ENCODE measurements around the gene ALX3. TPM values are rescaled to one million over a fixed set of nuclear protein-coding genes. Genes with fewer than 3 reads are reported as not detected.
"Not testable (repeated sequence)": the region's sequence is repeated elsewhere in the genome, so short reads cannot be mapped to it uniquely, and the experiment has no call there.

ALX3 gene
- polyA plus RNA-seq, 3 donors, result 0.07 TPM; not detected in 1

DNA sequence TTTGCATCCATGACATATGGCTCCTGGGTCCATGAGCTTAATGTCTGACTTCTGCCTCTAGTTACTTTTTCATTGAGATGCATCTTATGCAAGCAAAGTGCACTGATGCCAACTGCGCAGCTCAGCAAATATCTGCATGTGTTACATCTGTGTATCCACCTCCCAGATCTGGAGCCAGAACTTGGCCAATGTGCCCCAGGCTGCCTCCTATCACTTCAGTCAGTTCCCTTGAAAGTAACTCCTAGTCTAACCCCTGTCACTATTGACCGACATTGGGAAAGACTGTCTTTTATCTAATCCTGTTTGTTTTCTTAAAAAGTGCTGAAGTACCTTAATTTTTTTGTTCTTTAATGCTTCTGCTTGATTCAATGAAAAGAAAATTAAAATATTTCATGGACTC is 22.5 kb upstream of the ALX3 start:
- WGBS, 3 donors, result 80 to 92% (median 86%) methylated on average over 2 of the region's 2 CpGs
- H3K27ac ChIP-seq (ENCODE audit: low read depth, low read length), result no peak overlapping the region

DNA sequence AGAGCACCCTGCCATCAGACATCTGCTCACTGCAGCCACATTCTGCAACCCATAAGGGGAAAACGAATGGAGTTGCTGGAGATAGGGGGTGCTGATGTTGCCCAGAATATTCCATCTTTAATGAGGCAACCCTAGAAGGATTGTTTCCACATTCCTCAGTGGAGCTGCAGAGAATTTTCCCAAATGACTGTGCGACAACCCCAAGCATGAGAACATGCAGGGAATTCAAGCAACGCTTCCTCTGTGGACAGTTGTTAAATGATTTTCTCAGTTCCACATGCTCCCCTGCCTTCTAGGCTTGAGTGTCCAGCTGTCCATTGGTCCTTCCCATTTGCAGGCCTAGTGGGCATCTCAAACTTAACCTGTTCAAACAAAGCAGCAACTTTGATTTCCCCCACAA is 21.3 kb upstream of the ALX3 start:
- H3K27ac ChIP-seq (ENCODE audit: low read depth, low read length), result no peak overlapping the region
- WGBS, 3 donors, result 73 to 86% (median 77%) methylated on average over 3 of the region's 3 CpGs

DNA sequence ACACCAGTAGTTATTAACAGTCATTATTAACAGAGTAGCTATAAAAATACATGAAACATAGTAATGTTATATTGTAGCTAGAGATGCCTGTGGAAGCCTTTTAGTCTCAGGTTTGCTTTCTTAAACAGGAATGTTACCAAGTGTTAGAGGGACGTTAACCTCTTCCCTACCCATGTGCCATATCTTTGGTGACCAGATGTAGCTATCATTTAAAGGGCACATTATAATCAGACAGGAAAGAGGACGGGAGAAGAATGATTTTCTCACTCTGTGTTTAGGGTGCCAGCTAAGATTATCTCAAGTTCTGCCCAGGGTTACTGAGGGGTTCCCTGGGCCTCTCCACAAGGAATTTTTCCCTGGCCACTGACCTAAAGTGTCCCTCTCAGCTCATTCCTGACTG is 20.9 kb upstream of the ALX3 start:
- WGBS, 3 donors, result 46 to 77% (median 68%) methylated on average over 2 of the region's 2 CpGs
- no peak overlapping the region for H3K27ac ChIP-seq (ENCODE audit: low read depth, low read length)

DNA sequence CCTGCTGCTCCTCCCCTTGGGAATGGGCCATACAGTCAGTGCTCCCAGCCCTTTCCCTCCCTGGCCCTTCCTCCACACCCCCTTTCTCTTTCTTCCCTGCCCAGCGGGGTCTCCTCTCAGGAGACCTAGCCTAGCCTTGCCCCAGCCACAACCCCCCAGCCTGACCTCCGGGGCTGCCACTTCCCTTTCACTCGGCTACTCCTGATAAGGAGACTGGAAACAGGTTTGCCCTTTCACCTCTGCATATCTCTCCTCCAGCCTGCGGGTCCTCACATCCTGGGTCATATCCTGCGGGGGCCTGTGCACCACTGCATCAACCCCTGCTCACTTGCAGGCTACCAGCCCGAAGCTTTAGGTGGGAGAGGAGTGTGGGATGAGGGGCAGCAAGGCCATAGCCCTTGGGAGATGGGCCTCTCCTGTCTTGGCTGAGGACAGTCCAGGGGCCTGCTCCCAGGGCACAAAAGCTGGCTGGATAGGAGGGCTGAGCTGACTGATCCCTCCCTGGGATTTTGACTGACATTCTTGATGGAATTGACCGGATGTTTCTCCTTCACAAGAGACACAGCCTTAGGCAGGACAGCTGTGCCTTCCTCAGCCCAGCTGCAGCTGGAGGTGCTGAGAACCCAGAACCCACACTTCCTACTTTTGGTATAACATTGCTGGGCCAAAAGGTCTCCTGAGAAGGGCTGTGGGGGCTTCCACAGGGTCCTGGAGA is 19.2 kb upstream of the ALX3 start:
- H3K27ac ChIP-seq (ENCODE audit: low read depth, low read length), result no peak overlapping the region
- 42 to 55% (median 46%) methylated on average over 7 of the region's 7 CpGs for WGBS, 3 donors

DNA sequence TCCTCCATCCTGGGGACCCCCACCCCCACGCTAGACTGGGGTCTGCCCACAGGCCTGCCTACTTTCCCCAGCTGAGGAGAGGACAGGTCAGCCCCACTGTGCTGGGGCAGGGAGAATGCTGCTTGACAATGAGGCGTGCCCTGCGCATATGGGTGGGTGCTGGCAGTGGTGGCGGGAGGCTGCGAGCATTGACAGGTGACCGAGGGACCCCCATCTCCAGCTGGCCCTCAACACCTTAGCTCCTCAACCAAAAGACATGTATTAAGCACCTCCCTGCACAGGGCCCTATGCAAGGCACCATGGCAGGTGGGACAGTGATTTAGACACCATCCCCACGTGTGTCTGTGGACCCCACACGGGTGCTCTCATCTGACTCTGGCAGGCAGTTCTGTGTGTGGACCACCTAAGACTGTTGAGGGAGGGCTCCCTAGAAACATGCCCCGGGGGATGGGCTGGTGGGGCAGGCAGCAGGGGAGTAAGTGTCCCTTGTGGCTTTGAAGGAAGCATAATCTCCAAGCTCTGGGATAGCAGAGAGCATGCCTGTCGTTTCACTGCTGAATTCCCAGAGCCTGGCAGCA is 18.4 kb upstream of the ALX3 start:
- no peak overlapping the region for H3K27ac ChIP-seq (ENCODE audit: low read depth, low read length)
- WGBS, 3 donors, result 71 to 88% (median 82%) methylated on average over 10 of the region's 10 CpGs

DNA sequence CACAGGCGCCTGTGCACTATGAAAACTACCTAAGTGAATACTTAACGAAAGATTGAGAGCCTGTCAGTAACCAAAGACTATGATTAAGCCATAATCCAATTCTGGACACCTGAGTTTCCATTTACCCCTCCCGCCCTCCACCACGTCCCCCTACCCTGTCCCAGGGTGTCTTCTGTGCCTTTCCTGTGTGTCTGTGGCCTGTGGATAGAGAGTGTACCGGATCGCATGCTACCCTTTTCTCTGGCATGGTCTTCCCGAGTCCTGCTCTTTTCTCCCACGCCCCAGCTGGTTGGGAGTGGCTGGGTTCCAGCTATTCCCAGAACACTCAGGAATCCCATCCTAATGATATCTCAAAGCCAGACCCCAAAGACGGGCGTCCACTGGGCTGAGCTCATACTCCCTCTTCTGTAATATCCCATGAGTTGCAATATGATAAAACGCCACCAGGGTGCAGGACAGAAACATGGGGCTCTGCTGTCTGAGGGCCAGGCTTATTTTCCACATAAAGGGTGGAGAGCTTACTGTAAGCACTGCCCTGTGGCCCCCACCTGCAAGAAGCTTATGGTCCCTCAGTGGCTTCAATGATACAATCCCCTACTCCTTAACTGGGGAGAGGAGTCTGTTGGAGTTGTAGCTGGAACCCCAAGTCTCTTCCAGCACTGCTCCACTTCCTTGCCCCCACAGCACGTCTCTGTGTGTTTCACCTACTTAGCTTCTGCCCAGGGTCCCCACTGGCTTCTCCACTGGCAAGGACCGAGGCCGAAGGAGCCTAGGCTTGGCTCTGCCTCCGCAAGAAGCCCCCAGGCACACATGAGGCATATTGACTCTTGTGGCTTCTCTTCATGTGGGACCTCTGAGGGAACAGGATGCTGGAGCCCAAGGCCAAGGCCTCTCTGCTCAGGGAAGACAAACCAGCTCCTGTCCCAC is 17.6 kb upstream of the ALX3 start:
- H3K27ac ChIP-seq (ENCODE audit: low read depth, low read length), result no peak overlapping the region
- WGBS, 3 donors, result 47 to 54% (median 53%) methylated on average over 15 of the region's 15 CpGs

DNA sequence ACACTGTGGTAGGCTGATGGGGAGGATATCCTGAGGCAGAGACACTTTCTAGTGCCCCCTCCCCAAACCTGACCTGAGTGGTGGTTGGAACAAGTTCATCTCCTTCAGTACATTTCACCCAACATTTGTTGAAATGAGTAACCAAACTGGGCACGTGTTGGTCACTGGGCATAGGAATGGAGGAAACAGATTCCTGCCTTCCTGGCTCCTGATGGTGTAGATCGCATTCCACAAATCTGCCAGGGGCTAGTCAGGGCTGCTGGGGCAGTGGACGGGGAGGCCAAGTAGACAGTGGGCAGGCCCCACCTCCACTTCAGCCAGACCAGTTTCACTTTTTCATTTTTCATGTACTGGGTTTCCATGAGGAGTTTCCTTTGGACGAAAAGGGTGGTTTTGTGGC is 16.5 kb upstream of the ALX3 start:
- no peak overlapping the region for H3K27ac ChIP-seq (ENCODE audit: low read depth, low read length)
- WGBS, 3 donors, result 69 to 81% (median 78%) methylated on average over 4 of the region's 4 CpGs

DNA sequence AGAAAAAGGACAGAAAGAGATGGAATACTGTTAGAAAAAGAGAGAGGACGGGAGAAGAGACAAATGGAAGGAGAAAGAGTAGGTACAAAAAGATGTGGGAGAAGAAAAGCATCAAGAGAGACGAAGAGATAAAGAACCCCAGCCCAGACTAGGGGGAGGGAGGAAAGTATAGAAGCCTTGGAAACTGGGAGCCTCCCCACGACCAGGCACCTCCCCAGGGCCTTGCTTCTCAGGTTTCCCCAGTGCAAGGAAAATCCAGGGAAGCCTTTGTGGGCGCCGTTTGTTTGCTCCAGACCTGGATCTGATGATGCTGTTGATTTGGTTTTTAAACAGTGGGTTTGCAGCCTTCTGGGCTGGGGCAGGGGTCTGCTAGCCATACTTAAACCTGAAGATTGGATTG is 15.2 kb upstream of the ALX3 start:
- WGBS, 3 donors, result 78 to 91% (median 86%) methylated on average over 5 of the region's 5 CpGs
- no peak overlapping the region for H3K27ac ChIP-seq (ENCODE audit: low read depth, low read length)

DNA sequence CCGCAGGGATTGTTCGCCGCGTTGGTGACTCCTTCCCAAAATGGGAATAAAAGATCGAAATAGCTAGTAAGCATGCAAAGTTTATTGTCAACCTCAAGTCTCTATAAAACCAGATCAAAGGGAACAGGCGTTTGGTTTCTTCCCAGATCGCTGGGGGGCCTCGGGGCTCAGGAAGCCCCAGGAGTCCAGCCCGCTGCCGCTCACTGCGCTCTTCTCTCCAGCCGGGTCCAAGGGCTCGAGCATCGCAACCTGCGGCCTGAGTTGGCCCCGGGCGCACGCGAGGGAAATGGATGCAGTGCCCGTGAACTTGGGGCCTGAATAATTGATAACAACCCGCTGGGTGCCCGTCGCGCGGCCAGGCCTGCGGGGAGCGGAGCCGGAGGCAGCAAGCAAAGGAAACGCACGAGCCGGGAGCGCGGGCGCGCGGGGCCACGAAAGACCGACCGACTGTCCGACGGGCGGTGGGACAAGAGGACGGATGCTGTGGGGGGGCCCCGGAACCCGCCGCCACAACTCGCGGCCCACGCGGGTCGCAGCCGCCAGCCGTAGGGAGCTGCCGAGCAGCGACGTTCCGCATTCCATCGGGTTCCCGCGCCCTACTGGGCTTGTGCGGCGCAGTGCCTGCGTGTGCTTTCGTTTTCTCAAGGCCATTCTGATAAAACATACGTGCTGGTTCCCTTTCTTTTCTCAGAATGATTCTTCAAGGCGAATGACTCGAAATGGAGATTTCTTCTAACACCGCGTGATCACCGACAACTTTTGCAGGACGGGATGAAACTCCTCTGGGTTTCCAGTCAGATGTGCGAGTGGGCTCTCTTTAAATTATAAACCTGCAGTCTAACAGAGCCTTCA is 14.0 kb upstream of the ALX3 start:
- no peak overlapping the region for H3K27ac ChIP-seq (ENCODE audit: low read depth, low read length)
- 2 to 4% (median 3%) methylated on average over 71 to 72 of the region's 72 CpGs for WGBS, 3 donors

DNA sequence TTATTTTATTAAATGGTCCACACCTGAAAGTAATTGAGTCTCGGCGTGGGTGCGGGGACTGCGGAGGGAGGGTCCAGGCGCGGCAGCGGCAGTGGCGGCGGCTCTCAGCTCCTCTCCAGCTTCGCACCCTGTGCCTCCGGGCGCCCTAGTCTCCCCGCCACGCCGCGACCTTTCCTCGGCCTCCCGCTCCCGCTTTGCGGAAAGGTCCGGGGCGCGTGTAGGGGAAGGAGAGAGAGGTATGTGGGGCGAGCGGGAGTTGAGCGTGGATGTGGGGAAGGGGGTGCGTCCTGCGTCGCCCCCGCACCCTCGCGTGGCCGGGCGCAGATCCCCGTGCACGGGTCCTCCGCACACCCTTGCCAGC is 13.4 kb upstream of the ALX3 start:
- no peak overlapping the region for H3K27ac ChIP-seq (ENCODE audit: low read depth, low read length)
- WGBS, 3 donors, result 5 to 14% (median 6%) methylated on average over 36 to 37 of the region's 37 CpGs

DNA sequence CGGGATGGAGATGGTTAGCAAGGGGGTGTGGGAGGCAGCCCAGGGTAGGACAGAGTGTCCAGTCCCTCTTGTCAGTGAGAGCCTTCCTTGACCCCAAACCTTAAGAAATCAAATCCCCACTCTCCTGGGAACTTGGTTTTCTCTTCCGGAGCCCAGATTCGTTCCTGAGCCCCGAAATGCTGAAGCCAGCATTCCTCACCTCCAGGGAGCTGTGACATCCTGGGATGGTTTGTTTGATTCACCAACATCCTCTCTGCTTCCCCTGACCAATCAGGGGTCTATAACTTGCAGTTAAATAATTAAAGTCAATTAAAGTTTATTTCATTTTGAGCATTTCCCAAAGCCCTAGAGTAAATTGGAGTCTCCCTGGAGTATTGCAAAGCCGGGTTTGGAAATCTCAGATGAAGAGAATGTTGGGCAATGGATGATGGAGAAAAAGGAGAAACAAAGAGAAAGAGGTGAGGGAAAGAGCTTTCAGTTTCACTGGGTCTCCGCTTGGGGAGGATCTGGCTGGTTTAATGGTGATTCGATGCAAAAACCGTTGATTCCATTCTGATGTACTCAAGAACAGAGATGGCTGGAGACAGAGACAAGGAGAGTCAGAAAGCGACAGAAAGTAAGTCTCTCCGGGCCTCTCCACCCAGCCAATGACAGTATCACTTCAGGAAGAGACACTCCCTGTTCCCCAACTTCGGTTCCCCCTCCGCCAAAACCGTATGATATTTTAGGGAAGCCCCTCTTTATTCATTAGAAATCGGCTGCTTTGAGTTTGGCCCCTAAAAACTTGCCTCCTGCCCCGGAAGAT is 12.8 kb upstream of the ALX3 start:
- 21 to 62% (median 22%) methylated on average over 15 of the region's 15 CpGs for WGBS, 3 donors
- peak overlapping the region; percentile 5 for H3K27ac ChIP-seq (ENCODE audit: low read depth, low read length)

DNA sequence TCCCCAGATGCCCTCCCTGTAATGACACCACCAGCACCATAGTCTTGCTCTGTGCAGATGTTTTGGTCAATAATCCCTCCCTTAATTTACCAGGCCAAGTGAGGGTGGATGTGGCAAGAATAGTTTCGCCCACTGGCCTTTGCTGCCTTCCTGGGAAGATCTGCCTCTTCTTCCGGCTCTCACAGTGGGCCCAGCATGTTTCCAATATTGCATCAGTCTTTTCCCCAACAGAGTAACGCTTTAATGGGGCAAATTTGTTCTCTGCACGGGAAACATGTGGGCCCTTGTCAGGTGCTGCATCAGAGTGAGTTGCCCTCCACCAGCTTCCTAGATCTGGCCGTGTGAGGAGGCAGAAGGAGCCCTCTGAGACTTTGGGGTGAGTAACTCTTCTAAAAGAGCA is 12.0 kb upstream of the ALX3 start:
- H3K27ac ChIP-seq (ENCODE audit: low read depth, low read length), result no peak overlapping the region
- 84 to 90% (median 87%) methylated on average over 5 of the region's 5 CpGs for WGBS, 3 donors

DNA sequence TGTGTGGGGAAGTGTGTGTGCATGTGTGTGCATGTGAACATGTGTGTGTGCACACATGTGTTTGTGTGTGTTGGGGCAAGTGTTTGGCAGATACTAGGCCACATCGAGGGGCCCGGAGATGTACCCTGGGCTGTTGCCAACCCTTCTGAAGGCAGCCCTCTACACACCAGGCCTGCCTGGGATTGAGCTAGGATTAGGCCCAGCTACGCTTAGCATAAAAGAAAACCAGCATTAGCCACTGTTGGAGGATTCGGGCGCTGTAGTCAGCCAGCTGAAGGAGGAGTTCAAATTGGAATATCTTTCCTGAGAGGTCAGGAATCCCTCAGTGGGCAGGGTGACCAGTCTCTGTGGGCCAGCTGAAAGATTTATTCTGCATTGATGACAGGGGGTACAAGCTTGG is 10.6 kb upstream of the ALX3 start:
- H3K27ac ChIP-seq (ENCODE audit: low read depth, low read length), result no peak overlapping the region
- WGBS, 3 donors, result 90 to 95% (median 90%) methylated on average over 5 of the region's 5 CpGs

DNA sequence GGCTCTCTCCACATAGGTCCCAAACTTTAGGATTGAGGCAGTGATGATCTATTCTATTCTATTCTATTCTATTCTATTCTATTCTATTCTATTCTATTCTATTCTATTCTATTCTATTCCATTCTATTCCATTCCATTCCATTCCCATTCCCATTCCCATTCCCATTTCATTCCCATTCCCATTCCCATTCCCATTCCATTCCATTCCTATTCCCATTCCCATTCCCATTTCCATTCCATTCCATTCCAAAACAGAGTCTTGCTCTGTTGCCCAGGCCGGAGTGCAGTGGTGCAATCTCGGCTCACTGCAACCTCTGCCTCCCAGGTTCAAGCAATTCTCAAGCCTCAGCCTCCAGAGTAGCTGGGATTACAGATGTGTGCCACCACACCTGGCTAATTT is 9.5 kb upstream of the ALX3 start:
- H3K27ac ChIP-seq (ENCODE audit: low read depth, low read length), result not testable (repeated sequence)
- WGBS, 3 donors, result 96 to 98% (median 98%) methylated on average over 2 of the region's 2 CpGs

DNA sequence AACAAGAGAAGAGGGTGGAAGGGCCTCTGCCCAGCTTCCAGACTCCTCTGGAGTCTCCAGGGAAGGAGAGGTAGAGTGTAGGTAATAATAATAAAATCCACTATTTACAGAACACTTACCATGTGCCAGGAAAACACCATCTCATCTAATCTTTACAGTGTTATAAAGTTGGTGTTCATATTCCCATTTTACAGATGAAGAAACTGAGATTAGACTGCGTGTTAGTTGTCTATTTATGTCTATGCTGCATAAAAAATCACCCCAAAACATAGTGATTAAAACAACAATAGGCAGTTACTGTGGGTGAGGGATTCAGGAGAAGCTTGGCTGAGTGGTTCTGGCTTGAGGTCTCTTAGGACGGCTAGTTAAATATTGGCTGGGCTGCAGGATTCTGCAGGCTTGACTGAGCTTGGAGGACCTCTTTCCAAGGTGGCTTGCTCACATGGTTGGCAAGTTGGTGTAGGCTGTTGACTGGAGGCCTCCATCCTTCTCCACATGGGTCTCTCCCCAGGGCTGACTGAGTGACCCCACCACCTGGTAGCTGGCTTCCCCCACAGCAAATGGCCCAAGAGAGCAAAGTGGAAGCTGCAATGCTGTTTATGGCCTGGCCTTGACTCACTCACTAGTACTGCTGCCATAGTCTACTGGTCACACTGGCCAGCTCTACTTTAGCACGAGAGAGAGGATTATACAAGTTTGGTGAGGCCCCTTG is 6.5 kb upstream of the ALX3 start:
- no peak overlapping the region for H3K27ac ChIP-seq (ENCODE audit: low read depth, low read length)
- 82 to 86% (median 83%) methylated on average over 3 of the region's 3 CpGs for WGBS, 3 donors

DNA sequence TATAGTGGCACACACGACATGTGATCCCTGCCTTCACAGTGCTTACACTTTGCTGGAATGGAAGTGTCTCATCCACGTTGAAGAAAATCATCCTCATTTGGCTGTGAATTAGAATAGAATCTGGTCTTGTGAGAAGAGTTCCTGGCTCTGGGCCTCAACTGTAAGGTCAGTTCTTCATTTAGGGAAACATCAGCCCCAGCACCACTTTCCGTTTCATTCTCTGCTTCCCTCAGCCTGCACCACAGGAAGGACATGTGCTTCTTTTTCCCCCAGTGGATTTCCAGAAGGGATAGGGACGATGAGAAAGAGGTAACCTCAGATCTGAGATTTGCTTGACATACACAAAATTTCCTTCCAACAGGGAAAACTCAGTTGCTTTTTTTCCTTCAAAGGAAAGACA is 3.7 kb upstream of the ALX3 start:
- WGBS, 3 donors, result 61 to 78% (median 62%) methylated on average over 4 of the region's 4 CpGs
- no peak overlapping the region for H3K27ac ChIP-seq (ENCODE audit: low read depth, low read length)

DNA sequence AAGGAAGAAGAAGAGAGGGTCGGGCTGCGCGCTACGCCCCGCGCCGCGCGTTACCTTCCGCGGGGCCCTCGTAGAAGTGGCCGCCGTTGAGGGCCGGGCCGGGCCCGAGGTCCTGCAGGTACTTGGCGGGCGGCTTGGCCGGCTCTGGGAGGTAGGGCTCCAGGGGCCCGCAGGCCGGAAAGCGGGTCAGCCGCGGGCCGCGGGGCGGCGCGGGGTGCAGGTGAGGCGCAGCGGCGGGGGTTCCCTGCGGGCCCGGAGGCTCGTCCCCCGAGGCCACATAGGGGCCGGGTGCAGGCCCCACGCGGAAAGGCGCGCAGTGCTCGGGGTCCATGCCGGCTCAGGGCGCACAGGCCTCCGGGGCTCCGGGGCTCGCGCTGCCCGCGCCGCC is 196 bp downstream of the ALX3 start:
- no peak overlapping the region for H3K27ac ChIP-seq (ENCODE audit: low read depth, low read length)
- WGBS, 3 donors, result 3 to 6% (median 6%) methylated on average over 26 to 45 of the region's 52 CpGs
